Left renal cortex interstitium (tissue), 4 donors: ENCODE results near the gene SHROOM4. TPM values are rescaled to one million over a fixed set of nuclear protein-coding genes. Genes with fewer than 3 reads are reported as not detected.

Experiments used
- DNase-seq, 4 donors: peaks; one replicate each; pipeline ENCODE4 v3.0.0-alpha.2; 2013; ENCODE audit warnings: low read depth in 4 of 4, low spot score in 2 of 4, missing footprints in 1 of 4
- polyA plus RNA-seq, 4 donors: library from polyadenylated mRNA; unstranded; fragments of 120-200 nt; gene quantifications; one replicate each; pipeline ENCODE4 v1.2.1, GENCODE V29; 2013; ENCODE audit not compliant: insufficient read length in 4 of 4

The SHROOM4 gene, protein sequence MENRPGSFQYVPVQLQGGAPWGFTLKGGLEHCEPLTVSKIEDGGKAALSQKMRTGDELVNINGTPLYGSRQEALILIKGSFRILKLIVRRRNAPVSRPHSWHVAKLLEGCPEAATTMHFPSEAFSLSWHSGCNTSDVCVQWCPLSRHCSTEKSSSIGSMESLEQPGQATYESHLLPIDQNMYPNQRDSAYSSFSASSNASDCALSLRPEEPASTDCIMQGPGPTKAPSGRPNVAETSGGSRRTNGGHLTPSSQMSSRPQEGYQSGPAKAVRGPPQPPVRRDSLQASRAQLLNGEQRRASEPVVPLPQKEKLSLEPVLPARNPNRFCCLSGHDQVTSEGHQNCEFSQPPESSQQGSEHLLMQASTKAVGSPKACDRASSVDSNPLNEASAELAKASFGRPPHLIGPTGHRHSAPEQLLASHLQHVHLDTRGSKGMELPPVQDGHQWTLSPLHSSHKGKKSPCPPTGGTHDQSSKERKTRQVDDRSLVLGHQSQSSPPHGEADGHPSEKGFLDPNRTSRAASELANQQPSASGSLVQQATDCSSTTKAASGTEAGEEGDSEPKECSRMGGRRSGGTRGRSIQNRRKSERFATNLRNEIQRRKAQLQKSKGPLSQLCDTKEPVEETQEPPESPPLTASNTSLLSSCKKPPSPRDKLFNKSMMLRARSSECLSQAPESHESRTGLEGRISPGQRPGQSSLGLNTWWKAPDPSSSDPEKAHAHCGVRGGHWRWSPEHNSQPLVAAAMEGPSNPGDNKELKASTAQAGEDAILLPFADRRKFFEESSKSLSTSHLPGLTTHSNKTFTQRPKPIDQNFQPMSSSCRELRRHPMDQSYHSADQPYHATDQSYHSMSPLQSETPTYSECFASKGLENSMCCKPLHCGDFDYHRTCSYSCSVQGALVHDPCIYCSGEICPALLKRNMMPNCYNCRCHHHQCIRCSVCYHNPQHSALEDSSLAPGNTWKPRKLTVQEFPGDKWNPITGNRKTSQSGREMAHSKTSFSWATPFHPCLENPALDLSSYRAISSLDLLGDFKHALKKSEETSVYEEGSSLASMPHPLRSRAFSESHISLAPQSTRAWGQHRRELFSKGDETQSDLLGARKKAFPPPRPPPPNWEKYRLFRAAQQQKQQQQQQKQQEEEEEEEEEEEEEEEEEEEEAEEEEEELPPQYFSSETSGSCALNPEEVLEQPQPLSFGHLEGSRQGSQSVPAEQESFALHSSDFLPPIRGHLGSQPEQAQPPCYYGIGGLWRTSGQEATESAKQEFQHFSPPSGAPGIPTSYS (N-terminal part only)
- polyA plus RNA-seq = 10 to 100 TPM; 13.9 to 22.1 (median 17.1) TPM

DNA sequence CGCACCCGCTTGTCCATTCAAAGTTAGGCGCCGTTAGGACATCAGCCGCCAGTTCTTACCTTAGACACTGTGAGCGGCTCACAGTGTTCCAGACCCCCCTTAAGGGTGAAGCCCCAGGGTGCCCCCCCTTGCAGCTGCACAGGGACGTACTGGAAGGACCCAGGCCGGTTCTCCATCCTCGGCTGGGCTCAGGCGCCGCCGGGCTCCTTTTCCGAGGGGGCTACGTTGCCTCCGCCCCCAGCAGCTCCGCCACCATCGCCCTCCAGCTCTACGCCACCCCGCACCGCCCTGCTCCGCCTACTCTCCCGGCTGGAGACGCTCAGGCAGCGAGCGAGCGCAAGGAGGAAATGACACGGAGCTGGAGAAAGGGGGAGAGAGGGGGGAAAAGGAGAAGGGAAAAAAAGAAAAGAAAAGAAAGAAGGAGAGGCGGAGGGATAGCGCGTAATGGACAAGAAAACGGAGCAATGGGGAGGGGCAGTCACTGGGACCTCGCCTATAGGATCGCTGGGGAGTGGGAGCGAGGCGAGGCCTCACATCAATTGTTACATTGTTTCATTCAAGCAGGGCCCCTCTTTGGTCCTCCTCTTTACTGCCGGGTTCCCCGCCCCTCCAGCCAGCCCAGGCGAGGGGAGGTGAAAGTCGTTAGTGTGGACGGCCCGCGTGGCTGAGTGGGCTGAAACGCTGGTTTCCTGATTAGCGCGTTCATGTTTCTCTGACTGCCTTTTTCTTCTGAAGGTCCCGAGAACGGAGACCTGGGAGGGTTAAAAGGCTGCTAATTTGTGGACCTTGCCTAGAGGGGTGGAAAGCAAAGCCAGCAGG is at the start of gene SHROOM4:
SHROOM4 (minus strand) TSS at position 352 of the 819 bp plus-strand sequence; CDS start at position 176, 176 bp downstream.
- peak in 3 of 4 donors; percentile 56 to 74 (median 70) for DNase-seq

DNA sequence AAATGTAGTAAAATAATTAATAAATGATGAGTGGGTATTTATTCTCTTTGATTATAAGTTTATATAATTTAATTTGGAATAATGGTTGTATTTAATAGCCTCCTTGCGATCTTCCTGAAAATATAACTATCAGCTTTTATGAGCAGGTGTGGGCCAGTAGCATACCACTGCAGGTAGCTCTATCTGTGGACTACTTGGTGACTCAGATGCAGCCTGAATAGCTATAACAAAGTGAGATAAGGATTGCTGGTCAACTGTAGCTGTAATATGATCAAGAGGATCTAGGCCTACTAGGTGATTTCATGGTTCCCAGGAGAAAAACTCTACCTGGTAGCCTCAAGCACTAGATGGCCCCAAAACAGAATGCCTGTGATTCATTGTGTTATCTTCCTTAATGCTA is 49.5 kb upstream of the SHROOM4 start:
- DNase-seq = no peak

DNA sequence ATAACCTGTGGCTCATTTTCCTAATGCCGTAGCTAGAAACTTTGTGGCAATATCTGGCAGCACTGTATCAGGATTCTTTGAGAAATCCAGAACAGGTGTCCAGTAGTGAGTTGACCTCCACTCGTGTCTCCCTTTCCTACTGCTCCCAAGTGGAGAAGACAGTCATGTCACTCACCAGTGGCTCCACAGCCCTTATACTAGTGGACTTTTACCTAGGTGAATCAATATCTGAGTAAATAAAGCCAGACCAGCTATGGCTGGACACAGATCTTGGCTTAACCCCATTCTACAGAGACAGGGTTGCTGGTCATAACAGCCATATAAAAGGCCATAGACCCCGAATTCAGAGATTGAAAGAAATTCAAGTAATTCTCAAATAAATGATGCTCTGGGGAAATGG is 46.5 kb upstream of the SHROOM4 start:
- no peak for DNase-seq

DNA sequence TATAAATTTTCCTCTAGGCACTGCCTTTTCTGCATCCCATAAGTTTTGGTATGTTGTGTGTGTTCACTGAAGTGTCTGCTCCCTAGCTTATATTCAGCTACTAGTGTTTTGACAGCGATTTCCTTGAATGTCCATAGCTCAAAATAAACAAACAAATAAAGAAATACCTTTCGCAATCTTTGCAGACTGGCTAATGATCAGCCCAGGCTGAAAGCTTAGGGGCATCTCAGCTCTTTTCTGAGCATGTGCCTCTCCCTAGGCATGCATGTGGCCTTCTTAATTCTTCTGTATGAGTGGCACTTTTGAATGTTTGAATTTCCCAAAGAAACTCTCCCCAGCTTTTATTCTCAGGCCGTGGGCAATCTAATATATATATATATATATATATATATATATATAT is 44.6 kb upstream of the SHROOM4 start:
- DNase-seq = no peak

DNA sequence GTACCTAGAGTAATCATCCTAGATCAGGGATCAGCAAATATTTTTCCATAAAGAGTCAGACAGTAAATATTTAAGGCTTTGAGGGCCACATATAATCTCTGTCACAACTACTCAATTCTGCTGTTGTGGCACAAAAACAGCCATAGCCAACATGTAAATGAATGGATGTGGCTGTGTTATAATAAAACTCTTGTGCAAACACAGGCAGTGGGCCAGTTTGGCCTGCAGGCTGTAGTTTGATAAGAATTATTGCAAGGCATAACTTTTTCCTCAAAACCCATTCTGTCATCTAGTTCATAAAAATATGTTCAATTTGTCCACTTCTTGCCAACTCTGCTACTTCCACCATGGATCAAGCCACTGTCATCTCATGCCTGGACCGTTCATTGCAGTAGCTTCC is 39.4 kb upstream of the SHROOM4 start:
- DNase-seq = no peak

DNA sequence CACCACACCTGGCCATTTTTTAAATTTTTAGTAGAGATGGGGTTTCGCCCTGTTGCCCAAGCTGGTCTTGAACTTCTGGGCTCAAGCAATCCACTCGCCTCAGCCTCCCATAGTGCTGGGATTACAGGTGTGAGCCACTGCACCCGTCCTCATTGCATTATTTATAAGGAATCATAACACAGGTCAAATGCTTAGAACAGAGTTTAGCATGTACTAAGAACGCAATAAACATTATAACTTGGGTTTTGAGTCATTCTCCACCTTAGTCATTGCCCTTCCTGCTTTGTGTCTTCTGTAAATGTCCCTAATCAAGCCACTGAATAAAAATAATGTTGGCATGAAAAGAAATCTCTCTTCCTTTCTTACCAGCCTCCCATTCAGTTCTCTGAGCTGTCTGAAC is 38.5 kb upstream of the SHROOM4 start:
- DNase-seq = no peak

DNA sequence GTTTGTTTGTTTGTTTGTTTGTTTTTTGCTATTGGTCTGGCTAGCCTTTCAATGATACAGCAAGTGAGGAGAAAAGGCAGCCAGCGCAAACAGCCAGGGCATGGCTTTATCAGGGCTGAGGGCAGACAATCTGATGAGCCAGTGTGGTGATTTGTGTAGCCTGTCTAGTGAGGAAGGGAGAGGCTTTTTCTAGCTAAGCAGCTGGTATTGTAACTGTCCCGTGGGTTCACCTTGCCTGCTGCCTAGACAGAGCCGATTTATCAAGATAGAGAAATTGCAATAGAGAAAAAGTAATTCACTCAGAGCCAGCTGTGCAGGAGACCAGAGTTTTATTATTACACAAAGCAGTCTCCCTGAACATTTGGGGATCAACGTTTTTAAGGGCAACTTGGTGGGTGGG is 28.2 kb upstream of the SHROOM4 start:
- DNase-seq = no peak

DNA sequence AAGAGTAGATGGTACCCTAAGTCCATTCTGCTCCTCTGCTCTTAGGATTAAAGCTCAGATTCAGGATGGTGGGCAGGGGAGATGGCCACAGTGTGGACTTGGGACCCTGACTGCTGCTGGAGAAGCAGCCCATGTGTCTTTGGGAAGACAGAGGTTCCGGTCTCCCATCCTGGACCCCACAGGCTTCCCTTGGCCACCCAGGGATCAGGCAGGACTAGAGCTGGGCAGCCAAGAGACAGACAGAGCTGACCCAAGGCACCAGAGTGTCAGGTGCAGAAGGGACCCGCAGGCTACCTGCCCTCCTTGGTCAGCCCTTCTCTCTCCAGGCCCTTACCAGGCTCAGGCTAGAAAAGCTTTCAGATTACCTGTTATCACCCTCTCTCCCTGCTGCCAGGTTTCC is 25.7 kb upstream of the SHROOM4 start:
- no peak for DNase-seq

DNA sequence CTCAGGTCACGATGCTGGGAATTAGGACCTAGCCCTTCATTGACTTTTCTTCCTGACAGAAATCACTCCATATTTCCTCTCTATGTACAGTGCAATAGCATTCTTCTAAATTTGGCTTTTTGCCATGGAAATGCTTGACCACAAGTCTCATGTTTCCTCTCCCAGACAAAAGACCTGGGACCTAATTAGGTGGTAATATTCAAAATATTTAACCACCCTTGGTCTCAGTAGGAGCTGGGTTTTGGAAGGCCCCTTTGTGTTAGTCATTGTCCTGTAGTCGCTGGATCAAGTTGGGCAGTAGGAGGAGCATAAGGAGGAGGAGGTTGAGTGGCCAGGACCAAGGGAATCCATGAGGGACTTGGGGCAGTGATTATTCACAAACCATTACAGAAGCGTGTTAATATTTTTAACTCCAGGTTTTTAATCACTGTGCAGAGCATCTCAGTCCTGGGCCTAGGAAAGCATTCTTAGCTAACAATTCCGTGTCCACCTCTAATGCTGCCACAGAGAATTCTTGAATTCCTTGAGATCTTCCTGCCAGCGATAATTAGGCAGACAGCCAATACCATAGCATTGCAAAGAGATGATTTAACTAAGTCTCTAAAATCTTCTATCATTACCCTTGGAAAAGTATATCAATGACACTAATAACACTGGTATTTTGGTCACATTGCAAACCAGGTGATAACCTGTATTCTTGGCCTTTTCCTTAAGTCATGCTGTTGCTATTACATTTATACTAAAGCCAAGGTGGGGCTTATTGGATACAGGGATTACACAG is 25.0 kb upstream of the SHROOM4 start:
- DNase-seq = no peak

DNA sequence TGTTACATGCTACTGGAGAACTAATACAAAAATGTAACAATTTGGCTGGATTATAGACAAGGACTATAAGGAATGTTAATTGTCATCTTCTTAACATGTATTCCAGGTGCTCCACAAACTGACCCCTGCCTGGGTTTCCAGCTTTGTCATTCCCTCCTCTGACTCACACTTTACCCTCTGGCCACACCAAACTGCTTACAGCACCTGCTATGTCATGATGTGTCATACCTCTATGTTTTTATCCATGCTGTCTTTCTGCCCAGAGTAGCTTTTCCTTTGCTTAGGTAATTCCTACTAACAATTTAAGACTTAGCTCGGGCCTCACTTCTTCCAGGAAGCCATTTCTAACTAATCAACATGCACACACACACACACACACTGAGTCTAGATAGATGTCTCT is 14.0 kb upstream of the SHROOM4 start:
- DNase-seq = no peak

DNA sequence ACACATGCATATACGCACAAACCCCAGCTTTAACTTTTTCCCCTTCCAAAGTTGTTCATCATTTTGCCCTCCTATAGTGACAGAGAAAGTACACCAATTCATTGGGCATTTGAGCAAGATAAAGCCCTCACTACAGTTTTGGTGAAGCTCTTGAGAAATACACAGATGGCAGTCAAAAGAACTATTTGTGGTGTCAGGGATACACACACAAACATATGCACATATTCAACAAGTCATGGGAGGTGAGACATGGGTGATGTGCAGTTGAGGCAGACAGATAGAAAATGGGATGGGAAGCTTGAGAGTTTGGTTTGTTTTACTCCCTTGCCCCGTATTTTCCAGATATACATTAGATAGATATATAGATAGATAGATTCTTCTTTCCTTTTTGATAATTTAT is 11.8 kb upstream of the SHROOM4 start:
- DNase-seq = no peak

DNA sequence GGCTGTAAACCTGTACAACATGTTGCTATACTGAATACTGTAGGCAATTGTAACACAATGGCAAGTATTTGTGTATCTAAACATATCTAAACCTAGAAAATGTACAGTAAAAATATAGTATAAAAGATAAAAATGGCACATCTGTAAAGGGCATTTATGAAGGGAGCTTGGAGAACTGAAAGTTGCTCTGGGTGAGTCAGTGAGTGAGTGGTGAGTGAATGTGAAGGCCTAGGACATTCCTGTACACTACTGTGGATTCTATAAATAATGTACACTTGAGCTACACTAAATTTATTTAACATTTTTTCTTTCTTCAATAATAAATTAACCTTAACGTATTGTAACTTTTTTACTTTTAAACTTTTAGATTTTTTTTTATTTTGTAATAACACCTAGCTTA is 5.0 kb upstream of the SHROOM4 start:
- DNase-seq = no peak

DNA sequence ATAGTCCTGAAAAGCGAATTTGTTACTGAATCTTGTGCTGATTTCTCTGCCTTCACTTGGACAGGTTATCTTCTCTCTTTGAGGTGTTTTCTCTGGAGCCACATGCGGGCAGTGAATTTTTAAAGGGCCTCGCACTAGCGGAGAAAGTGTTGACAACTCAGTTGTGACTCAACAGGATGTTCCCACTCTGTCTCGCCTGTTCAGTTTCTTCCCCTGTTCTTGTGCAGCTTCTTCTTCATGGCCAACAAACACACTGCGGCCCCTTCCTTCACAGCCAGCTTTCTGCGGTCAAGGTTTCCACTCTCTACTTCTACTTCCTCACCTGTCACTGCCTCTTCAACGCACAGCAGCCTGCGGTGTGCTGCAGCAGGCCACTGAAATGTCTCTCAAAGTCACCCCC is 1.1 kb upstream of the SHROOM4 start:
- no peak for DNase-seq

DNA sequence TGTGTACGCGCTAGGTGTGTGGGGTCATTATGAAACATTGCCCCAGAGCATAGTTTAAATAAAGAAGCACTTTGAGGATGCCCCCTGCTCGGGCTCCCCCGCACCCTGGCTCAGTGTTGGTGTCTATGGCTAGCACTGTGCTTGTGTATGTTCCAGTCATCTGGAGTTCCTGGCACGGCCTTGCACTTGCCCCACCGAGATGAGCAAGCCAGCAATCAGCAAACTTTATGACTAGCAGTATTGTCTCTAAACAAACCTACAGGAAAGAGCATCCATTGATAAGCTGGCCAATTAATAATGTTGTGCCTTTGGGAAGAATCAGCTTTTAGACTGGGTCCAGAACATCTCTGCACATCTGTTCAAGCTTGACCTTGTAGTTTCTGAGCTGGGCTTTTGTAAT is 707 bp upstream of the SHROOM4 start:
- no peak for DNase-seq

DNA sequence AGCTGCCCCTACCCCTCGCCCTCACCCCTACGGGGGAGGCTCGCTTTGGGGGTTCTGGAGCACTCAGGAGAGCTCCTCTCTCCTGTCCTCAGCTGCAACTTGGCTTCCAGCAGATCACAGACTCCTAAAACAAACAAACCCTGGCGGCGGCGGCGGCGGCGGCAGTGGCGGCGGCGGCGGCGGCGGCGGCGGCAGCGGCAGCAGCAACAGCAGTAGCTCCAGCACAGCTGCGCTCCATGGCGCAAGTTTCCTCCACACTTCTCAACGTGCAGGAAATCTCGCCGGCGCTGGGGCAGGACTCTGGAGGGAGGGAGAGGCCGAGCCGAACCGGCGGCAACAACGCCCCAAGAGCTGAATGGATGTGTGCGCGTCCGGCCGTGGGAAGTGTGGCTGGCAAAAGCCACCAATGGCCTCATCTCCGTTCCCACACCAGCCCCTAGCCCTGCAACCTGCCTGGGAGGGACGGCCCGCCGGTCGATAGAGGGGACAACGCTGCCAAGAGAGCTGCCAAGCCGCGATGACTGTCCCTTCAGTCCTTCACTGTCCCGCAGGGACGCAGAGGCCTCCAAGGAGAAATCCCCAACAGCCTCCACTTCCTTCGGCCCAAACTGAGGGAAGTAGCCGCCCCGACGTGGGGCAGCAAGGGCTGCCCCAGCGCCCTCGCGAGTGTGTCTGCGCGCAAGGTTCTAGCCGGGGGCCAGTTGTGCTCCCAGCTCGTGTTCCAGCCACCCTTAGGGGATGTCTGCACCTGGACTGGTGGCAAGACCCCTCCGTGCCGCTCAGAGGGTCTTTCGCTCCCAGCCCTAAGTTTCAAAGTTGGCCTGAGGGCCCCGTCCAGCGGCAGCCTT is 775 bp downstream of the SHROOM4 start:
- DNase-seq = no peak

DNA sequence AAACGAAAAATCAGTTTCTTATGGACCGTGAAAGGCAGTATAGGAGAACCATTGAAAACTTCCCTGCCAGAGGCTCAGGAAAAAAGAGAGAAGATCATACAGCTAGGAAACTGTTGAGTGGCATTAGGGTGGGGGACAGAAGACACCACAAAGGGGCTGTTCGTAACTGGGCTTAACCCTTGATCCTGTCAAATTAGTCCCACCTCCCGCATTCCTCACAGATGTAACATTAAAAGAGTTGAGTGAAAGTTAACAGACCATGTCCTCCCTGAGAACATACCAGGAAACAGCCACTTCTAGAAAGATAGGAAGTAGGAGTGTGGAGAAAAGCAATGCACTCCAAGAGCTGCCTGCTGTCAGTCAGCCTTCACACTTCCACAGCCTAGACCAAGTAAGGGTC is 8.7 kb downstream of the SHROOM4 start:
- no peak for DNase-seq

DNA sequence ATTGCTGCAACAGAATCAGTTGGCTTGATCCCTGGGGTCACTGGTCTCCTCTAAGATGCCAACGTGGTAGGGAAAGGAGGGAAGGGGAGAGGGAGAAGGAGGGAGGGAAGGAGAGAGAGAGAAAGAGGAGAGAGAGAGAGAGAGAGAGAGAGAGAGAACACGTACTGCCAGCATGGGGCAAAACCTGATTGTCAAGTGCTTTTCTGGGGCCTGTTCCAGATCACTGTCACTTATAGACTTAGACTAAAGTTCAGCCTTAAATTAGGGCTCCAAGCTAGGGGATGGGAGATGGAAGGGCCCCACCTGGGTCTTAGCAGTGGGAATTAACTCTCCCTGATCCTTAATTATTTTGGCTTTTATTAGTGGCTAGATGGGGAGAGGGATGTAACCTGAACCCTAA is 12.9 kb downstream of the SHROOM4 start:
- no peak for DNase-seq

DNA sequence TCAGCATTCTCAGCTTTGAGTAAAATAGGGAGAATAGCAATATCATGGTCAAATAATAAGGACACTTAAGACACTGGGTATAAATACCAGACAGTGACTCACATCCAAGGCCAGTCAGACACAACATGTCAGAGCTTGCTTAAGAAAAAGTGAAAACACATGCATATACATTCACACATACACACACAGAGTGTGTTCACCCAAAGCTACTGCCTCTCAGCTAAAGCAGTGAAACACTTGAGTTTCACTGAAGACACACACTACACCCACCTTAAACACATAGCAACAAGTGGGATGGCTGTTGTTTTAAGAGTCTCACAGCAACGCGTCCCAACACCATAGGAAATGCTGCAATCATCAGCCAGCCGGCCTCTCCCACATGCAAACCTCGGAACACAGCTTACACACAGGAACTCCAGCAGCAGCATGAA is 14.4 kb downstream of the SHROOM4 start:
- DNase-seq = no peak
